ENCODE results near the gene AKAP13. TPM values are rescaled to one million over a fixed set of nuclear protein-coding genes. Genes with fewer than 3 reads are reported as not detected.

Gene AKAP13
- total RNA-seq, 1 donor from 2014 or later, result 41.1 TPM

DNA sequence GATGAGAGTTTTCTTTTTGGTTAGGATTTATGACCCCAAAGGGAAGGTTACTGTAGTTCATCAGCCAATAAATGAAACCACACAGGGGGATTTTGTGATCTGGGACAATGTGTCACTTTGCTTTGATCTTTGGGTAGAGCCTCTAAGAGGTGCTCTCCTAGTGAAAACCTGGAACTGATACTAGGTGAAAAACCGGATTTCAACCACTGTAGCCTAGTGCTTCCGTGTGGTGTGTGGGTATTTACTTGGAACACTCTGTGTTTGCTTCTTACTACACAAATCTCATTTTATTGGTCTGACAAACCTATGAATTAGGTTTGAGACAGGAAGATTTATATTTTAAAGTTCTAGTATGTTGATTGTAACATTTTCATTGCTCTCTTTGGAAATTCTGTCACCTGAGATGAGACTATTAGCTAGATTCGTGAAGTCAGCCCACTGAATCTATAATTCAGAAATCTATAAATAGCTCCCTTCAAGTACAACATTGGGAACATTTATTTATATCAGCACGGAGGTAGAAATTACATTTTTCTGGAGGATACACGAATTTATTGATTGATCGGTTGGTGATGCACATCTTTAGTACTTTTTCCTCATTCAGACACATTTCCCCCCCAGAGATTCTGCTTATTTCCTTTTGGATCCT, 119.8 kb downstream of the AKAP13 start:
- no peak for DNase-seq (ENCODE audit: low read depth)
- TF ChIP-seq CTCF (IDR thresholded peaks at IDR 0.05; ENCODE audit: insufficient read depth, low read length, severe bottlenecking), result no peak
- FAIRE-seq, result no peak

DNA sequence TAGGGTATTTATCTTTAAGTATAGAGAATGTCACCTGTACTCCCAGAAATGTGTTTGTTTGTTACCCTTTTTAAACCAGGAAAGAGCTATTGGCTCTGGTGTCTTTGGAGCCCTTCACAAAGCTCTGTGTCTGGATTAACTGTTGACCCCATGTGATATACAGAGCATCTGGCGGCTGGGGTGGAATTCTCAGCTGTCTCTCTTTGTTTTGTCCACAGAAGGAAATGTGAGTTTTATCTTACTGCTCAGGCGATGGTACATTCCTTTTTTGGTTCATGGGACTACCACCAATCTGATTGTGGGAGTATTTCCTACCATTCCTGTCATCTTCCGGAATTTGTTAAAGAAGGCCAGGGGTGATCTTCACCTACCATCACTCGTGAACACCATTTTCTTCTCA, 120.3 kb downstream of the AKAP13 start:
- TF ChIP-seq CTCF (IDR thresholded peaks at IDR 0.05; ENCODE audit: insufficient read depth, low read length, severe bottlenecking), result no peak
- H3K27me3 ChIP-seq (ENCODE audit: control insufficient read depth, insufficient read depth, low read length), result no peaks in the 10 kb centered on the region
- no peaks in the 10 kb centered on the region for H3K36me3 ChIP-seq (ENCODE audit: control insufficient read depth, insufficient read depth, low read length)
- no peak for FAIRE-seq
- no peak overlapping the region for H3K4me3 ChIP-seq (ENCODE audit: low read depth, low read length)
- DNase-seq (ENCODE audit: low read depth), result no peak

More for the DNA sequence above, 119.8 kb downstream of the AKAP13 start:
- H3K36me3 ChIP-seq (ENCODE audit: control insufficient read depth, insufficient read depth, low read length), result no peaks in the 10 kb centered on the region
- H3K4me3 ChIP-seq (ENCODE audit: low read depth, low read length), result no peak overlapping the region
- H3K27me3 ChIP-seq (ENCODE audit: control insufficient read depth, insufficient read depth, low read length), result no peaks in the 10 kb centered on the region

DNA sequence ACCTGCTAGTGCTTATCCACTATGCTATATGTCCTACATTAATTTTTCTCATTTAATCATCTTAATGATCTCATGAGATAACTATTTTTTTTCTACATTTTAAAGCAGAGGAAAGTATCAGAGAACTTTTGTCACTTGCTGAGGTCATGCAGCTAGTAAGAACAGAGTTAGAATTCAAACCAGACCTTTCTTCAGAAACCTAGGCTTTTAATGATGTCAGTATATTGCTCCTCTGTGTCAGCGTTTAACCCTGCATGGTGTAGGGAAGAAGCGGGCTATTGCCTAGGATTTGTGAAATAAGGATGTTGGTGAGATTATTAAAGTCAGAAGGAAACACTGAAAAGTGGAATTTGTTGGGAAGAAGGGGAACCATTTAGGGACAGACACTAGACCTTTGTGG, 121.2 kb downstream of the AKAP13 start:
- no peak overlapping the region for H3K4me3 ChIP-seq (ENCODE audit: low read depth, low read length)
- DNase-seq (ENCODE audit: low read depth) (no peak), FAIRE-seq (no peak)
- TF ChIP-seq CTCF (IDR thresholded peaks at IDR 0.05; ENCODE audit: insufficient read depth, low read length, severe bottlenecking), result no peak
- H3K27me3 ChIP-seq (ENCODE audit: control insufficient read depth, insufficient read depth, low read length), result no peaks in the 10 kb centered on the region
- H3K36me3 ChIP-seq (ENCODE audit: control insufficient read depth, insufficient read depth, low read length), result no peaks in the 10 kb centered on the region

GRCh38 chr15:85503151-85503799, 122.9 kb downstream of the AKAP13 start:
- FAIRE-seq (peak; percentile 43), DNase-seq (ENCODE audit: low read depth) (no peak)
- Histone ChIP-seq H3K27me3 (ENCODE audit: control insufficient read depth, insufficient read depth, low read length) (no peaks in the 10 kb centered on the region), H3K36me3 (ENCODE audit: control insufficient read depth, insufficient read depth, low read length) (no peaks in the 10 kb centered on the region), H3K4me3 (ENCODE audit: low read depth, low read length) (no peak overlapping the region)
- TF ChIP-seq CTCF (IDR thresholded peaks at IDR 0.05; ENCODE audit: insufficient read depth, low read length, severe bottlenecking), result no peak

DNA sequence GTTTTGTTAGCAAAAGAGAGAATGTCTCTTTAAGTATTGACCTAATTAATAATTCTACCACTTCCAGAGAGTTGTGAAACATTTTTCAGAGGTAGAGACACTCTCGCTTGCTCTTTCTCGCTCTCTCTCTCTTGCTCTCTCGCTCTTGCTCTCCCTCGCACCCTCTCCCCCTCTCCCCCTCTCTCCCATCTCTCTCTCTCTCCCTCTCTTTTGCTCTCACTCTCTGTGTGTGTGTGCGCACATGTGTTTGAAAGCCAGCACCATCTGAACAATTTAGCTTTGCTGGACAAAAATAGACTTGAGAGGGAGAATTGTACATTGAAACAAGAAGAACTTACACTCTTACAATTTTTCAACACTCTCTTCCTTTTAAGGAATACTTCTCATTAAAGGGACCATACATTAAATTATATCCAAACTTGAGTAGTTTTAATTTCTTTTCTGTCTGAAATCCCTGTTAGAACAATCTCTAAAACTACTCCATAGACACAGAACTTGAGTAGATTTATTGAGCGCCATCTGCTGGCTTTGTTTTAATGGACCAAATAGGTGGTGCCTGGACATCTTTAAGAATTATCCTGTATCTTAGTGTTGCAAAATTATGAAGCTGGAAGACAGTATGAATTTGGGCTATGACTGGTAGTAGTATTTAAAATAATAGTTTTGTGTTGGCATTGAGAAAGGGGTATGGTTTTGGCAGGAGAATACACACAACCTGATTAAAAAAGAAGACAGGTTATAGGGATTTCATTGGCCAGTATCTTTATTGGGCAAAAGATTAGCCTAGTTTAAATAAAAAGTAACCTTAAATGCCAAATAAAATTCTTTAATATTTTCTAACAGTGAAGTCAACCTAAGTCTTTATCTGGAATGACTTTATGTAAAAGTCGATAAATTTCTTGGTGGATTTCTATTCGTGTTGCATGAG, 124.6 kb downstream of the AKAP13 start:
- no peak overlapping the region for H3K4me3 ChIP-seq (ENCODE audit: low read depth, low read length)
- DNase-seq (ENCODE audit: low read depth) (peak; percentile 61), FAIRE-seq (no peak)
- H3K27me3 ChIP-seq (ENCODE audit: control insufficient read depth, insufficient read depth, low read length), result no peaks in the 10 kb centered on the region
- H3K36me3 ChIP-seq (ENCODE audit: control insufficient read depth, insufficient read depth, low read length), result no peaks in the 10 kb centered on the region
- peak; percentile 44 for TF ChIP-seq CTCF (IDR thresholded peaks at IDR 0.05; ENCODE audit: insufficient read depth, low read length, severe bottlenecking)
